Measurements from ENCODE around the gene PRR19.

PRR19 gene

GRCh38 chr19:42274065-42274682, 27.8 kb upstream of the PRR19 start:
- Histone ChIP-seq H3K36me3 (ENCODE audit: control insufficient read depth, low read length) (peaks cover 6% of the 10 kb centered on the region; the same call in 1 of the 2 replicates), H3K27me3 (ENCODE audit: control insufficient read depth, low read length) (no peaks in the 10 kb centered on the region), H3K9me3 (ENCODE audit: control insufficient read depth, insufficient read depth, low read length) (no peaks in the 10 kb centered on the region), H3K4me2 (ENCODE audit: low read length) (no peak overlapping the region), H3K27ac (ENCODE audit: low read depth, low read length) (no peak overlapping the region), H4K20me1 (ENCODE audit: control insufficient read depth, insufficient read depth, low read depth, low read length) (no peaks in the 10 kb centered on the region), H3F3A (ENCODE audit: control insufficient read depth, insufficient read depth) (peaks cover 3% of the 10 kb centered on the region; the same call in 1 of the 2 replicates), H3K79me2 (ENCODE audit: control insufficient read depth, low read length) (peaks cover 19% of the 10 kb centered on the region), H3K9me2 (replicated peaks; ENCODE audit: control insufficient read depth, low read length) (no peaks in the 10 kb centered on the region), H3K4me1 (ENCODE audit: control insufficient read depth, low read length) (peaks cover 32% of the 10 kb centered on the region), H3K4me3 (ENCODE audit: low read length) (no peak overlapping the region)
- TF ChIP-seq EZH2phosphoT487 (IDR thresholded peaks at IDR 0.05; ENCODE audit: borderline replicate concordance, low read length), result no peak
- TF ChIP-seq CTCF (IDR thresholded peaks at IDR 0.05; ENCODE audit: low read depth, low read length, poor library complexity, severe bottlenecking), result no peak

GRCh38 chr19:42275103-42275502, 26.8 kb upstream of the PRR19 start:
- H3K9me2 ChIP-seq (replicated peaks; ENCODE audit: control insufficient read depth, low read length), result no peaks in the 10 kb centered on the region
- no peaks in the 10 kb centered on the region for H3K27me3 ChIP-seq (ENCODE audit: control insufficient read depth, low read length)
- no peaks in the 10 kb centered on the region for H3K9me3 ChIP-seq (ENCODE audit: control insufficient read depth, insufficient read depth, low read length)
- no peak overlapping the region for H3K4me3 ChIP-seq (ENCODE audit: low read length)
- H4K20me1 ChIP-seq (ENCODE audit: control insufficient read depth, insufficient read depth, low read depth, low read length), result no peaks in the 10 kb centered on the region
- TF ChIP-seq CTCF (IDR thresholded peaks at IDR 0.05; ENCODE audit: low read depth, low read length, poor library complexity, severe bottlenecking) (no peak), EZH2phosphoT487 (IDR thresholded peaks at IDR 0.05; ENCODE audit: borderline replicate concordance, low read length) (no peak)
- H3K4me2 ChIP-seq (ENCODE audit: low read length), result no peak overlapping the region
- no peak overlapping the region for H3K27ac ChIP-seq (ENCODE audit: low read depth, low read length)
- peaks cover 30% of the 10 kb centered on the region for H3K4me1 ChIP-seq (ENCODE audit: control insufficient read depth, low read length)
- peaks cover 6% of the 10 kb centered on the region; the same call in 1 of the 2 replicates for H3K36me3 ChIP-seq (ENCODE audit: control insufficient read depth, low read length)
- H3K79me2 ChIP-seq (ENCODE audit: control insufficient read depth, low read length), result peaks cover 12% of the 10 kb centered on the region
- H3F3A ChIP-seq (ENCODE audit: control insufficient read depth, insufficient read depth), result peaks cover 3% of the 10 kb centered on the region; the same call in 1 of the 2 replicates

GRCh38 chr19:42275517-42275916, 26.4 kb upstream of the PRR19 start:
- peaks cover 8% of the 10 kb centered on the region for H3K79me2 ChIP-seq (ENCODE audit: control insufficient read depth, low read length)
- H3K4me2 ChIP-seq (ENCODE audit: low read length), result no peak overlapping the region
- H3K4me1 ChIP-seq (ENCODE audit: control insufficient read depth, low read length), result peaks cover 26% of the 10 kb centered on the region
- no peak overlapping the region for H3K27ac ChIP-seq (ENCODE audit: low read depth, low read length)
- H3K9me2 ChIP-seq (replicated peaks; ENCODE audit: control insufficient read depth, low read length), result no peaks in the 10 kb centered on the region
- TF ChIP-seq CTCF (IDR thresholded peaks at IDR 0.05; ENCODE audit: low read depth, low read length, poor library complexity, severe bottlenecking) (no peak), EZH2phosphoT487 (IDR thresholded peaks at IDR 0.05; ENCODE audit: borderline replicate concordance, low read length) (no peak)
- H3K27me3 ChIP-seq (ENCODE audit: control insufficient read depth, low read length), result no peaks in the 10 kb centered on the region
- H3K36me3 ChIP-seq (ENCODE audit: control insufficient read depth, low read length), result peaks cover 6% of the 10 kb centered on the region; the same call in 1 of the 2 replicates
- no peaks in the 10 kb centered on the region for H4K20me1 ChIP-seq (ENCODE audit: control insufficient read depth, insufficient read depth, low read depth, low read length)
- H3K9me3 ChIP-seq (ENCODE audit: control insufficient read depth, insufficient read depth, low read length), result no peaks in the 10 kb centered on the region
- no peak overlapping the region for H3K4me3 ChIP-seq (ENCODE audit: low read length)
- H3F3A ChIP-seq (ENCODE audit: control insufficient read depth, insufficient read depth), result peaks cover 3% of the 10 kb centered on the region; the same call in 1 of the 2 replicates

All from DOHH2 (cell line).